K562 (cell line): Measurements from ENCODE around the gene RHD.

Source experiments
- ASH1L ChIP-seq: fragments of 450-650 bp; IDR thresholded peaks from 2 replicates; pipeline ENCODE4 v1.6.1; 2018; ENCODE audit warnings: borderline replicate concordance, mild to moderate bottlenecking, low read depth; ENCODE audit not compliant: partially characterized antibody
- KAT2B ChIP-seq: IDR thresholded peaks from one replicate; pipeline ENCODE4 v1.6.1; 2012; ENCODE audit warnings: low read depth, mild to moderate bottlenecking, control low read depth, inconsistent platforms, low read length, moderate library complexity
- TF ChIP-seq, protein P1 (sequence below): fragments of 250-450 bp; sonication (Bioruptor Pico); IDR thresholded peaks from 2 replicates; pipeline ENCODE4 v1.4.0; 2020; ENCODE audit warnings: mild to moderate bottlenecking, moderate library complexity
- TF ChIP-seq, protein P2 (sequence below): sonication (generic); formaldehyde crosslinking; IDR thresholded peaks from 2 replicates; pipeline ENCODE4 v1.8.1; 2023; ENCODE audit warnings: mild to moderate bottlenecking, missing genetic modification reagents
- TF ChIP-seq, protein P3 (sequence below), 2 experiments: fragments of 450-650 bp in 1 of 2; sonication (generic) in 1 of 2; formaldehyde crosslinking in 1 of 2; IDR thresholded peaks in 1 of 2; conservative IDR thresholded peaks in 1 of 2; 2 replicates each; pipeline versions ENCODE4 v1.6.1 to v1.8.1; 2016 to 2023; ENCODE audit warnings: mild to moderate bottlenecking in 2 of 2, moderate library complexity in 2 of 2, inconsistent platforms in 1 of 2, missing genetic modification reagents in 1 of 2
- TF ChIP-seq, protein P4 (sequence below), 2 experiments: fragments of 450-650 bp in 1 of 2; IDR thresholded peaks; 2 replicates each; pipeline ENCODE4 v1.6.1; 2011 to 2017; ENCODE audit warnings: low read depth in 2 of 2, antibody characterized with exemption in 1 of 2, borderline replicate concordance in 1 of 2, low read length in 1 of 2, mild to moderate bottlenecking in 1 of 2, mixed read lengths in 1 of 2; ENCODE audit not compliant: control insufficient read depth in 1 of 2

DNA sequence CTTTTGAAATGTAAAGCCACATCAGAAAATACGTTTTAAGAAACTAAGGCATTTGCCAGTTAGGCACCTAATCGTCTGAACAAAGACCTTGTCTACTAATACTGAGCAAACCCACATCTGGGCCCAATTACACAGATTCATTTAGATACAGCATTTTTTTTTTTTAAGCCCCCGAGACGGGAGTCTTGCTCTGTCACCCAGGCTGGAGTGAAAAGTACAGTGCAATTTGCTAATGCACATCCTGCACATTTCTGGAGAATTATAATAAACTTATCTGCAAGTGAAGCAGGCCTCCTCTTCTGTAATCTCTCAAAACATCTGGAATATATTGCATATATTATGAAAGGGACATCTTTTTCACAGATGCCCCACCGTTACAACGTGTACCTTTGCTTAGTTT lies 28.4 kb upstream of the RHD start:
- TF ChIP-seq, protein P1, sequence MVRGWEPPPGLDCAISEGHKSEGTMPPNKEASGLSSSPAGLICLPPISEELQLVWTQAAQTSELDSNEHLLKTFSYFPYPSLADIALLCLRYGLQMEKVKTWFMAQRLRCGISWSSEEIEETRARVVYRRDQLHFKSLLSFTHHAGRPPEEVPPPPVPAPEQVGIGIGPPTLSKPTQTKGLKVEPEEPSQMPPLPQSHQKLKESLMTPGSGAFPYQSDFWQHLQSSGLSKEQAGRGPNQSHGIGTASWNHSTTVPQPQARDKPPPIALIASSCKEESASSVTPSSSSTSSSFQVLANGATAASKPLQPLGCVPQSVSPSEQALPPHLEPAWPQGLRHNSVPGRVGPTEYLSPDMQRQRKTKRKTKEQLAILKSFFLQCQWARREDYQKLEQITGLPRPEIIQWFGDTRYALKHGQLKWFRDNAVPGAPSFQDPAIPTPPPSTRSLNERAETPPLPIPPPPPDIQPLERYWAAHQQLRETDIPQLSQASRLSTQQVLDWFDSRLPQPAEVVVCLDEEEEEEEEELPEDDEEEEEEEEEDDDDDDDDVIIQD (CRISPR knock-in tag): no peak
- TF ChIP-seq KAT2B (no peak), ASH1L (no peak)
- TF ChIP-seq, protein P2, sequence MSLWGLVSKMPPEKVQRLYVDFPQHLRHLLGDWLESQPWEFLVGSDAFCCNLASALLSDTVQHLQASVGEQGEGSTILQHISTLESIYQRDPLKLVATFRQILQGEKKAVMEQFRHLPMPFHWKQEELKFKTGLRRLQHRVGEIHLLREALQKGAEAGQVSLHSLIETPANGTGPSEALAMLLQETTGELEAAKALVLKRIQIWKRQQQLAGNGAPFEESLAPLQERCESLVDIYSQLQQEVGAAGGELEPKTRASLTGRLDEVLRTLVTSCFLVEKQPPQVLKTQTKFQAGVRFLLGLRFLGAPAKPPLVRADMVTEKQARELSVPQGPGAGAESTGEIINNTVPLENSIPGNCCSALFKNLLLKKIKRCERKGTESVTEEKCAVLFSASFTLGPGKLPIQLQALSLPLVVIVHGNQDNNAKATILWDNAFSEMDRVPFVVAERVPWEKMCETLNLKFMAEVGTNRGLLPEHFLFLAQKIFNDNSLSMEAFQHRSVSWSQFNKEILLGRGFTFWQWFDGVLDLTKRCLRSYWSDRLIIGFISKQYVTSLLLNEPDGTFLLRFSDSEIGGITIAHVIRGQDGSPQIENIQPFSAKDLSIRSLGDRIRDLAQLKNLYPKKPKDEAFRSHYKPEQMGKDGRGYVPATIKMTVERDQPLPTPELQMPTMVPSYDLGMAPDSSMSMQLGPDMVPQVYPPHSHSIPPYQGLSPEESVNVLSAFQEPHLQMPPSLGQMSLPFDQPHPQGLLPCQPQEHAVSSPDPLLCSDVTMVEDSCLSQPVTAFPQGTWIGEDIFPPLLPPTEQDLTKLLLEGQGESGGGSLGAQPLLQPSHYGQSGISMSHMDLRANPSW (CRISPR knock-in tag): no peak
- TF ChIP-seq, protein P3, sequence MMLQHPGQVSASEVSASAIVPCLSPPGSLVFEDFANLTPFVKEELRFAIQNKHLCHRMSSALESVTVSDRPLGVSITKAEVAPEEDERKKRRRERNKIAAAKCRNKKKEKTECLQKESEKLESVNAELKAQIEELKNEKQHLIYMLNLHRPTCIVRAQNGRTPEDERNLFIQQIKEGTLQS (IDR thresholded peaks at IDR 0.05): no peak
- TF ChIP-seq, protein P3 (CRISPR knock-in tag; conservative IDR thresholded peaks at IDR 0.05): no peak
- TF ChIP-seq, protein P4, sequence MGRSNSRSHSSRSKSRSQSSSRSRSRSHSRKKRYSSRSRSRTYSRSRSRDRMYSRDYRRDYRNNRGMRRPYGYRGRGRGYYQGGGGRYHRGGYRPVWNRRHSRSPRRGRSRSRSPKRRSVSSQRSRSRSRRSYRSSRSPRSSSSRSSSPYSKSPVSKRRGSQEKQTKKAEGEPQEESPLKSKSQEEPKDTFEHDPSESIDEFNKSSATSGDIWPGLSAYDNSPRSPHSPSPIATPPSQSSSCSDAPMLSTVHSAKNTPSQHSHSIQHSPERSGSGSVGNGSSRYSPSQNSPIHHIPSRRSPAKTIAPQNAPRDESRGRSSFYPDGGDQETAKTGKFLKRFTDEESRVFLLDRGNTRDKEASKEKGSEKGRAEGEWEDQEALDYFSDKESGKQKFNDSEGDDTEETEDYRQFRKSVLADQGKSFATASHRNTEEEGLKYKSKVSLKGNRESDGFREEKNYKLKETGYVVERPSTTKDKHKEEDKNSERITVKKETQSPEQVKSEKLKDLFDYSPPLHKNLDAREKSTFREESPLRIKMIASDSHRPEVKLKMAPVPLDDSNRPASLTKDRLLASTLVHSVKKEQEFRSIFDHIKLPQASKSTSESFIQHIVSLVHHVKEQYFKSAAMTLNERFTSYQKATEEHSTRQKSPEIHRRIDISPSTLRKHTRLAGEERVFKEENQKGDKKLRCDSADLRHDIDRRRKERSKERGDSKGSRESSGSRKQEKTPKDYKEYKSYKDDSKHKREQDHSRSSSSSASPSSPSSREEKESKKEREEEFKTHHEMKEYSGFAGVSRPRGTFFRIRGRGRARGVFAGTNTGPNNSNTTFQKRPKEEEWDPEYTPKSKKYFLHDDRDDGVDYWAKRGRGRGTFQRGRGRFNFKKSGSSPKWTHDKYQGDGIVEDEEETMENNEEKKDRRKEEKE (IDR thresholded peaks at IDR 0.05; ENCODE audit: borderline replicate concordance in 1 of 2, control insufficient read depth in 1 of 2, low read depth in 2 of 2, low read length in 1 of 2): no peak
